SH-SY5Y (cell line): ENCODE results near the gene PIK3CD.

Experiments
- GATA2 ChIP-seq: IDR thresholded peaks from 2 replicates; pipeline ENCODE4 v1.6.1; 2011; ENCODE audit warnings: mild to moderate bottlenecking, low read depth, low read length
- GATA3 ChIP-seq: IDR thresholded peaks from 2 replicates; pipeline ENCODE4 v1.6.1; 2011; ENCODE audit warnings: low read depth, mild to moderate bottlenecking, low read length, moderate library complexity

DNA sequence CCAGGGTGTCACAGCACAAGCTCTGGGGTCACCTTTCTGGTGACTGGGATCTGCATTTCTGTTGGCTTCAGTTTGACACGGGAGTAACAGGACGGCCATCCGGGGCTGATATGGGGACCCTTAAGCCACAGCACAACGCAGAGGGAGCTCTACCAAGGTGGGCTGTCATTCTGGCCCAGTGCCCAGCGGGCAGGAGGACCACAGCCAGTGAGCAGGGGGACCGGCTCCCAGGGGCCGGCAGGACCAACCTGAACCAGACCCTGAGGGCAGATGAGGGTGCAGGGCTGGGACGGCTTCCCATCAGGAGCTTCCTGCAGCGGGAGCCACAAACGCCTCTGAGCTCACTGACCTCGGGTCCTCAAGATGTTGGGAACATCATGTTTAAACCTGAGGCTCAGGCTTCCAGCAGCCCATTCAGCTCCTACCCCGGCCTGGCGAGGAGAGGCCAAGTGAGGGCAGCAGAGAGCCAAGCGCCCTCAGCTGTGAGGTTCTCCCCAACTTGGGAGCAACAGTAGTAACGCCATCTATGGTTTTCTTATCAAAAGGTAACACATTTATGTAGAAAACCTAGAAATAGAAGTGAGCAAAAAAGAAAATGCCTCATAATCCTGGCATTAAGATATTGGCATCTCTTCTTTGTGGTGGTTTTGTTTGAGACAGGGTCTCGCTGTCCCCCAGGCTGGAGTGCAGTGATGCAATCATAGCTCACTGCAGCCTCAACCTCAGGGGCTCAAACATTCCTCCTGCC lies 36.0 kb upstream of the PIK3CD start:
- TF ChIP-seq GATA3 = no peak
- TF ChIP-seq GATA2 = no peak
